HG02943 (cell line): ENCODE measurements around the gene YIF1A.

ENCODE experiments used
- ATAC-seq: cut with Tn5 transposase; IDR thresholded peaks from one replicate; pipeline ENCODE4 v1.9.1; 2021; ENCODE audit warnings: mild to moderate bottlenecking, low read depth, moderate library complexity; ENCODE audit not compliant: unreplicated experiment

The YIF1A gene

DNA sequence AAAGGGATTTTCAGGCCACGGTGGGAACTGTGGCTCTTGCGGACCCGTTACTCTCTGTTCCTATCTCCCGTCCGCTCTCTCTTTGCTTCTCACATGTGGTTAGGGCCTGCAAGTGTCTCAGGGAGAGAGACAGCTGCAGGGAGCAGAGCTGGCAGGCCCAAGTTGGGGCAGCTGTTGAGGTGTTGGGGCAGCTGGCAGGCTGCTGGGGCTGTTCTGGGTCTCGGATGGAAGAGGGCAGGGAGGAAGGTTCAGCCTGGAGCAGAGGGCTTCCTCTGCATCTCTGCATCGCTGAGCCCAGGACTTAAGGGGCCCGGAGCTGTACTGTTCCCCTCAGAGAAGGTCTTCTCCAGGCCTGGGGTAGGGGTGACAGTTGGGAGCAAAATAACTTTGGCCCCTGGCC is 13.5 kb downstream of the YIF1A start:
- no peak for ATAC-seq

DNA sequence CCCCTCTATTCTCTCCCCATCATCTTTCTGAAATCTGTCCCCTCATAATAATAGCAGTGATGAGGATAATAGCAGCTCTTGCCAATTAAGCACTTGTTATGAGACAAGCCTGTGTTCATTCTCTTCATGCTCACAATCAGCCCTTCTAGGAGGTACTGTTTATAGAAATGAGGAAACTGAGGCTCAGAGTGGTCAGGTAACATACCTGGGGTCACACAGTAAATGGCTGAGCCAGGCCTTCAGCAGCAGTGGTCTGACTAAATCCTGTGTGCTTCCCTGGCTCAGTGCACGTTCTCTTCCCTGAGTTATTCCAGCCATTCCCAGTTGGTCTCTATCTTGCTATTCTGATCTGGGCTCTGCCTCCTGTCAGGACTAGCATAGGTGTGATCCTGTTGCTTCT is 14.7 kb downstream of the YIF1A start:
- ATAC-seq: no peak

DNA sequence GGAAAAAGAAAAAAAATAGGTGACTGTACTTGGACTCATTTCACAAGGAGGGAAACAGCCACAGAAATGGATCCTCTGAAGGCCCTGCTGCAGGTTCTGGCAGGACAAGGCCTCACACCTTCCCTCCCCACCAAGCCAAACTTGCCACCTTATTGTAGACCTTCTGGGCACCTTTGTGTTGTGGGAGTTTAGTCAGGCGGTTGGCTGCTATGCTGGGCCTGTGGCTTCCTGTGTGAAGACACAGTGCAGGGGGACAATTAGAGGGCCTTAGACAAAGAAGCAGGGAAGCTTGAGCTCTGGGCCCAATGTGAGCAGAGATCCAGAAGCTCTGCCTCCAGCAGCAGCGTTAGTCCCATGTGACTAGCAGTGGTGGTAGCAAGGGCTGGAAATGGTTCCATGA is 16.3 kb downstream of the YIF1A start:
- no peak for ATAC-seq

DNA sequence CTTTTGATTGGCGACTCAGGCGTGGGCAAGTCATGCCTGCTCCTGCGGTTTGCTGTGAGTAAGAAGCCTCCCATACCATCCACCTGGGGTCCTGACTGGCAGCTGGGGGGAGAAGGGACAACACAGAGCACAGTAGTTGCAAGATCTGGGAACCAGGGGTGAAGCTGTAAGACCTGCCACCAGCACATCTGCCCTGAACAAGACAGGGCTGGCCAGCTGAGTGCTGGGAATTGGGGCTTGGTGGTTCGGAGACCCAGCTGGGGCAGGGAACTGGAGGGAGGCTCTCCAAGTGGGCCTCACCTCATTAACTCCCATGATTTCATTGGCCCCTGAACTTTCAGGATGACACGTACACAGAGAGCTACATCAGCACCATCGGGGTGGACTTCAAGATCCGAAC is 17.1 kb downstream of the YIF1A start:
- no peak for ATAC-seq

DNA sequence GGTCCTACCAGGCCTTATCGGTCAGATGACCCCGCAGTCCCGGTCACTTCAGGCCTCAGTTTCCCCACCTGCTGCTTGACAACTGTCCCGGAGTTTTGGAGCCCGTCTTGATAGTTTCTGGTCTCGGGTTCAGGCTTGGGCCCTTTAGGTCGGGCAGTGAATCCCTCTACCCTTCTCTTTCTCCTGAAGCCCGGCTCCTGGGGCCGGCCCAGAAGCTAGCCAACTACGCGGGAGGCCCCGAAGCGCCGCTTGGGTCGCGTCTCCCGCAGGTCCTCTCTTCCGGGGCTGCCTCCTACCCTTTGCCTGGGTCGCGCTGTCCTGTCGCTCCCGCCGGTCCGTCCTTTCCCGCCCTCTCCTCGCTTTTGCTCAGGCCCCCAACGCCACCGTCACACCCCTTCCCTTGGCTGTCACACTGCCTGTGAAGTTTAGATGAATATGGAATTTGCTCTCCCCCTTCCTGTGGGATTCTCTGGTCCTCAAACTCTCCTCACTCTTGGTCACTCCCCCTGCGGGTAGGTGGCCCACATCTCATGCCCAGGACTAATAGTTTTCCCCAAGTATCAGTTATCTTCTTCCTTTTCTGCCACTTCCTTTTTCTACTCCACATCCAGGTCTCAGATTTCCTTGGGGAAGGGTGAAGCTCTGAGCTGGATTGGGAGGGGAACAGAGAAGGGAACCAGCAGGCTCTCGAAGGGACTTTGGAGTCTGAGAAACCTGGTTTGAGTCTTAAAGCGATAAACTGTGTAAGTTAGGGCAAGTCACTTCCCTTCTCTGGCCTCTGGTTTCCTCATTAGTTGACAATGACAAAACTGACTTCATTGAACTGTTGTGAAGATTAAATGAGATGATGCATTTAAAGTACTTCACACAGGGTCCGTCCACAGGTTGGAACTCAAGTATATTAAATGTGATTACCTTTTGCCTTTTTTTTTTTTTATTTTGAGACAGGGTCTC is 19.7 kb downstream of the YIF1A start:
- ATAC-seq: no peak

DNA sequence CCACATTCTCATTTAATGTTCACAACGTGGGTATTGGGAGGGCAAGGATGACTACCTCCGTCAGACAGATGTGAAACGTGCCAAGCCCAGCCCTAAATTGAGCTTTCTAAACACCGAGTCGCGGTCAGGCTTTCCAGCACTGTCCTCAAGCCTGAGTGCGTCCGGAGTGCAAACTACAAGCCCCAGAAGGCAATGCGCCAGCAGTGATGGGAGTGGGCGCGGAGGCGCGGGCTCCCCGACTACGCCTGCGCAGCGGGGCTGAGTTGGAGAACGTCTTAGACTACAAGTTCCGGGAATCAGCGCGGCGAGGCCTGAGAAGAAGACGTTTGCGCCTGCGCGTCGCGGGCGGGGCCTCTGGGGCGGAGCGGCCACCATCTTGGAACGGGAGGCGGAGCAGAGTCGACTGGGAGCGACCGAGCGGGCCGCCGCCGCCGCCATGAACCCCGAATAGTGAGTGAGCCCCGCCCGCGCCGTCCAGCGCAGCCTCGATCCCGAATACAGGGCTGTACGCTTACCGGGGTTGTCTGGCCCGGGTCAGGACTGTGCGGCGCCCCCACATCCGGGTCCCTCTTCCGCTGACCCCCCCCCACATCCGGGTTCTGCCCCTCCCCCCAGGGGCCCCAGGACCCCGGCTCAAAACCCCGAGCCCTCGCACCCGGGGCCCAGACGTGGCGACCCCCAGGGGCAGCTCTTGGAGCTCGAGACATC is 20.5 kb downstream of the YIF1A start, which contains the start of gene RAB1B:
Gene RAB1B, plus strand, starts transcription at position 396 of the 708 bp plus-strand sequence. Its CDS starts 41 bp downstream, at position 437.
- ATAC-seq: peak; percentile 75

DNA sequence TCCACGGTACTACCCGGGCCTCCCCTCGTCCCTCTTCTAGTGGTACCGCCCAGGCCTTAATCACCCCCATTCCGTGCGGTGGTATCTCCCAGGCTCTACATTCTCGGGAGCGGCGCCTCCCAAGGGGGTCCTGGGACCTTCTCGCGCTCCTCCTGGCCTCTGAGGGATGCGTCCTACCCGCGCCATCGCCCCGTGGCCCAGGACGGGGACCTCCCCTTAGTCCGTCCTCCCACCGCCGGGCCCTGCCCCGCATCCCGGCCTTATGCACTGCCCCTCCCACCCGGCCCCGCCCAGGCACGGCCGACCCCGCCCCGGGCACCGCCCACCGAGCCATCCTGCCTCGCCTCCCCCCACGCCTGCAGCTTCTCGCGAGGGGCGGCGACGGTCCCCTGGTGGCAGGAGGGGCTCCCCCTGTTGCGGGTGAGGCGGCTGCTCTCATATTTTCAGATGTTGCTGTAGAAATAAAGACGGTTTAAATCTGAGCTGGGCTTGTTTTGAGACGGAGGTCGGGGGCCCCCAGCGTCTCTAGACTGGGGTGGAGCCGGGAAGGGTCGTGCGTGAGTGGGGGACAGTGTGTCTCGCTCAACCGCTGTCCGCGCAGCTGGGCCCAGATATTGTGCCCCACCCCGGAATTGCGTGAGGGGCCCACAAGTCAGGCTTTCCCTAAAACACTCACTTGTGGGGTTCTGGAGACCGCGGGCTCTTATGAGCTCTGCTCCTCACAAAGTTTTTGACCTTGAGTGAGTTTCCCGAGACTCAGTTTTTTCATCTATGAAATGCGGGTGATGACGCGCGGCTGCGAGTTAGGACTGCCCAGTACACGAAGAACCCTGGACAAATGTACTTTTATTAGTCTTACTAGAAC is 21.3 kb downstream of the YIF1A start:
- peak; percentile 31 for ATAC-seq

DNA sequence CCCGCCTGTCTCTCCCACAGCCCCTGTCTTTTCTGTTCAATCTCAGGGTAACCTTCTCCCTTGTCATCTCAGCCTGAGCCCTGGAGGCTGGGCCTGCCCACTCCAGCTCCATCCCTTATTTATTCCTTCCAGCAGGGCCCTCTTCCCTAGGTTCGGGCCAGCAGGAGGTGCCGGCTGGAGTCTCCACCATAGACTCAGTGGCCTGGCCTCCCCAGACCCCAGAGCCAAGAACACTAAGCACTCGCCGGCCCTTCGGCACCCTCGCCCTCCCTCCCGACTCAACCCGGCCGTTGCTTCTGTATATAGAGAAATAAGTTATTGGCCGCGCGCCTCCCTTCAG is 21.9 kb downstream of the YIF1A start:
- ATAC-seq: no peak

DNA sequence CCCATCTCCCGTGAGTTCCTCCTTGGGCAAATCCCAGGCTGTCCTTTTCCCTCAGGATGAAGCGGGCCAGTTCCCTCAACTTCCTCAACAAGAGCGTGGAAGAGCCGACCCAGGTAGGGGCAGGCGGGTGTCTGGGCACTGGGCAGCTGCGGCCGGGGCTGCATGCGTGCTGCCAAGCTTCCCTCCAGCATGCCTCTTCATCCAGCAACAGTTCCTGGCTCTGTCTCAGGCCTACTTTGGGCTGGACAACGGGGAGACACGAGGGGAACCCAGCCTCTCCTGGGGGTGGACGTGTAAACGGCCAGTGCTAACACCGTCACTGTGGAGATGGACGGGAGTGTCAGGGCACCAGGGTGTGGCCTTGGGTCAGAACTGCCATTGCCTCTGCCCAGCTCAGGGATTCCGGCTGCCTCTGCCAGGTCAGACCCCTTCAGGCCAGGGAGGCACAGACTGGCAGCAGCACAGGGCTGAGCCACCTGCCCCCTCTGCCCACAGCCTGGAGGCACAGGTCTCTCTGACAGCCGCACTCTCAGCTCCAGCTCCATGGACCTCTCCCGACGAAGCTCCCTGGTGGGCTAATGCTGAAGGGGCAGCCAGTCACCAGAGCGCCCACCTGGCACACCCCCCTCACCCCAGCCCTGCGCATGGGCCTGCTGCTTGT is 22.4 kb downstream of the YIF1A start:
- no peak for ATAC-seq

DNA sequence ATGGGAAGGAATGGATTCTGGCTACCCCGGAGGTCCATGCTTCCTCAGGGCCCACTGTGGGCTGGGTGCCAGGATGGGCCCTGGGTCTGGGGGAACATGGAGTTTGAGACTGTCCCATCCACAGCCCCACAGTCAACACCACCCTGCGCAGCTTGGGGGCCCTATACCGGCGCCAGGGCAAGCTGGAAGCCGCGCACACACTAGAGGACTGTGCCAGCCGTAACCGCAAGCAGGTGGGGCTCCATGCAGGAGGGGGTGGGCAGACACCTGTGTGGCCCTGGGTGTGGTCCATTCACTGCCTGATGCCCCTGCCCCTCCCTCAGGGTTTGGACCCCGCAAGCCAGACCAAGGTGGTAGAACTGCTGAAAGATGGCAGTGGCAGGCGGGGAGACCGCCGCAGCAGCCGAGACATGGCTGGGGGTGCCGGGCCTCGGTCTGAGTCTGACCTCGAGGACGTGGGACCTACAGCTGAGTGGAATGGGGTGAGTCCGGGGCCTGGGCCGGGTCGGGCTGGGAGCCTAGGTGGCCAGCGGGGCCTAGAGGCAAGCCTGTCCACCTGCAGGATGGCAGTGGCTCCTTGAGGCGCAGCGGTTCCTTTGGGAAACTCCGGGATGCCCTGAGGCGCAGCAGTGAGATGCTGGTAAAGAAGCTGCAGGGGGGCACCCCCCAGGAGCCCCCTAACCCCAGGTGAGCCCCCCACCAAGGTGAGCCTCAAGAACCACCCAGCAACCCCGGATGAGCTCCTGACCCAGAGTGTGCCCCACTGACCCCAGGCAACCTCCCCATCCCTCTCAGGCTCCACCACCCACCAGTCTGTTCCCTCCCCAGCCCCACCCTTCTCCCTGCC is 23.2 kb downstream of the YIF1A start:
- ATAC-seq: no peak

DNA sequence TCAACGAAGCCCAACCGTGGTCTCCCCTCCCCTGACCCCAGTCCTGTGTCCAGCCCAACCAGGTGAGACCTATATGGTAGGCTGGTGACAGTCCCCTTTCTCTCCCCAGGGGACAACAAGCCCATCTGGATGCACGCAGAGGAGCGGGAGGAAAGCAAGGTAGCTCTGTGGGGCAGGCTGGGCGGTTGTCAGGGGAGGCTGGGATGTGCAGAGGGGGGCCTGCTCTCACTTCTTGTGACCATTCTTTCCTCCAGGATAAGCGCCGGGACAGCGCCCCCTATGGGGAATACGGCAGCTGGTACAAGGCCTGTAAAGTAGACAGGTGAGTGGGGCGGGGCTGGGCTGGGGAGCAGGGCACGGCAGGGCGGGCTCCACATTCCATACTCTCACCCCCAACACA is 24.0 kb downstream of the YIF1A start:
- no peak for ATAC-seq

DNA sequence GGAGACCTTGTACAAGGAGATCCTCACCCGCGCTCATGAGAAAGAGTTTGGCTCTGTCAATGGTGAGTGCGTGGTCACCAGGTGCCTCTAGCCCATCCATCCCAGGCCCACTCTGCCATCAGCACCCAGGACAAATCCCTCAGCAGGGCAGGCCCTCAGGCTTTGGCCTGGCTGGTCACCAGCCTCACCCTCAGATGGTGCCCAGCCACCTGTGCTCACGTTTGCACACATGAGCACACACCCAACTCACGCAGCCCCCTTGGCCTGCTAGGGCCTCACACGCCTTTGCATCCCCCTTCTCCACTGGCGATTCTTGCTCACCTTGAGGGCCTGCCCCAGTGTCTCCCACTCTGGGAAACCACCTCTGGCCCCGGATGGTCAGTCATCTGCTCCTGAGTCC is 24.6 kb downstream of the YIF1A start:
- ATAC-seq: no peak

DNA sequence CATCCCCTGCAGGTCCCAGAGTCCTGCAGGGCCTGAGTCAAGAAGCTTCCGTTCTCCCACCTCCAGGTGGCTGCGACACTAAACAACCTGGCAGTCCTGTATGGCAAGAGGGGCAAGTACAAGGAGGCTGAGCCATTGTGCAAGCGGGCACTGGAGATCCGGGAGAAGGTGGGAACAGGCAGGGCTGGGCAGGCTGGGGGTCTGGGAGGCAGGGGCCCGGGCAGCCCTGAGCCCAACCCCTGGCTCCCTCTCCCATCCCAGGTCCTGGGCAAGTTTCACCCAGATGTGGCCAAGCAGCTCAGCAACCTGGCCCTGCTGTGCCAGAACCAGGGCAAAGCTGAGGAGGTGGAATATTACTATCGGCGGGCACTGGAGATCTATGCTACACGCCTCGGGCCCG is 25.2 kb downstream of the YIF1A start:
- no peak for ATAC-seq

DNA sequence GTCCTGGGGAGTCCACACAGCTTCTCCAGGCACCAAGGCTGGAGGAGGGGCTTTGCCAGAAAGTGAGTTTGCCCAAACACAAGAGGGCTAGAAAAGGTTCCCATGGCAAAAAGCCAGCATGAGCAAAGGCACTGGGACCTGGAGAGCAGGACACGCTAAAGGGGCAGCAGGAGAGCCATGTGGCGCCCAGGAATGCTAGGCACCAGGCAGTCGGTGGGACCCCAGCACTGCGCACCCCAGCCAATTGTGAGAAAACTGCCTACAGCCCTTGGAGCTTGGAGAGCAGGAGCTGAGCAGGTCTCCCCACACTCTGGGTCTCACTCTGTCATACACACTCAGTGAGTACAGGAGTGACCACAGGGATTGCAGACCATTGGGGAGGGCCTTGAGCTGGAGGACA is 25.7 kb downstream of the YIF1A start:
- no peak for ATAC-seq

DNA sequence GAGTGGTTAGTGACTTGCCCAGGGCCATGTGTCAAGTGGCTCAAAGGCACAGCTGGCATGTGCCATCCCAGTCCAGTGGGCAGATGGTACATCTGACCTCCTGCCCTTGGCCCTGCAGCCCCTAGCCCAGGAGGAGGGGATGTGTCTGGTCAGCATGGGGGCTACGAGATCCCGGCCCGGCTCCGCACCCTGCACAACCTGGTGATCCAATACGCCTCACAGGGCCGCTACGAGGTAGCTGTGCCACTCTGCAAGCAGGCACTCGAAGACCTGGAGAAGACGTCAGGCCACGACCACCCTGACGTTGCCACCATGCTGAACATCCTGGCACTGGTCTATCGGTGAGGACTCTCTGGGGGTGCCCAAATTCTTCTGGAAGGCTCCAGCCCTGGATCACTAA is 26.2 kb downstream of the YIF1A start:
- no peak for ATAC-seq

DNA sequence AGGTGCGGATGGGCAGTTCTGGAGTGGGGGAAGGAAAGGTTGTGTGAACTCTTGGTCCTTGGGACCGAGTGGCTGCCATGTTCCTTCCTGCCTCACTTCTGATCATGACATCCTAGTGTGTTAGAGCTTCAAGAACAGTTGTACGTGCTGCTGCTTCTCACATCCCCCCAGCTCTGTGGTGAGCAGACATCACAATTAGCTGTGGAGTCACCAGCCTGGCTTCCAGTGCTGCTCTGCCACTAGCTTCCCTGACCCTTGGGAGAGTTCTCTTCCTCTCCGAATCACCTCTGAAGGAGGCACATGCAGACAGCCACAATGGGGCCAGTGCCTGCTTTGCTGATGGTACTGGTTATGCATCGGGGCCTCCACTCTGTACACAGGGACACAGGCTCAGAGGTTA is 26.8 kb downstream of the YIF1A start:
- ATAC-seq: no peak

DNA sequence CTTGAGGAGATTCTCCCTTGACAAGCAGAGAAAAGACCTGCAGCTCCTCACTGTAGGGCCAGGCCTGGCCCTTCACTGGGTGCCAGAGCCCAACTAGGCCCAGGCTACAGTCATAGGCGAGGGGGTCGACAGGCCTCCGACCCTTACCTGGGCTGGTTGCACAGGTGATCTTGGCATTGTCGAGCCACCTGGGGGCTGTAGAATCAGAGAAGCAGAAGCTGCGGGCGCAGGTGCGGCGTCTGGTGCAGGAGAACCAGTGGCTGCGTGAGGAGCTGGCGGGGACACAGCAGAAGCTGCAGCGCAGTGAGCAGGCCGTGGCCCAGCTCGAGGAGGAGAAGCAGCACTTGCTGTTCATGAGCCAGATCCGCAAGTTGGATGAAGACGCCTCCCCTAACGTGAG is 27.4 kb downstream of the YIF1A start:
- ATAC-seq: no peak

DNA sequence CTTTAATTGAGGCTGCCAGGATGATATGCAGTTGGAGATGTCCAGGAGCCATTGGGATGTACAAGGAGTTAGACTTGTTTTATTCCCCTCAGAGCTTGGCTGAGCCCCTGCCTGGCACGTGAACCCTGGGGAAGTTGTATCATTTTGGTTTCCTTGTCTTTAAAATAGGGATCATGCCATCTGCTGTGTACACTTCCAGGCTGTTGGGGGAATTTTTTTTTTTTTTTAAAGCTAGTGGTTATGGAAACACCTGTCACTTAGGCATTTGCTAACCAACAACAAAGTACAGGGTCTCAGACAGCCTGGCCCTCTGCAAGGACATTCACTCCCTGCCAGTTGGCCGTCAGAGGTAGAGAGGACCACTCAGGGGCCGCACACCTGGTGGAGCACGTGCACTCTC is 29.0 kb downstream of the YIF1A start:
- ATAC-seq: no peak

DNA sequence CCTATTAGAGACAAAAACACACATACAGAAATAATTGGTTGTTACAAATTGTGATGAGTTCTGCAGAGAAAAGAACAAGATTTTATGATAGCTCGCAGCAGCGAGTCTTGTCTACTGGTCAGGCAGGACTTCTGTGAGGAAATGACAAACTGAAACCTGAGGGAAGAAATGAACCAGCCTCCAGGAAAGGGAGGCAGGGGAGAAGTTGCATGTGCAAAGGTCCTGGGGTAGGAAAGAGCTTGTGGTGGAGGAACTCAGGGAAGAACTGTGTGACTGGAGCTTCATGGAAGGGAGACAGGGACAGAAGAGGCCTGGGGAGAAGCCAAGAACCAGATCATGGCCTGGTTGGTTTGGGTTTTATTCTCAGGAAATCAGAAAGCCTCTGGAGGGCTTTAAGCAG is 29.7 kb downstream of the YIF1A start:
- no peak for ATAC-seq
